ENCODE results near the gene PANK4. TPM values are rescaled to one million over a fixed set of nuclear protein-coding genes. Genes with fewer than 3 reads are reported as not detected.

PANK4 gene
- total RNA-seq, 1 donor from 2014 or later: 49.1 TPM

DNA sequence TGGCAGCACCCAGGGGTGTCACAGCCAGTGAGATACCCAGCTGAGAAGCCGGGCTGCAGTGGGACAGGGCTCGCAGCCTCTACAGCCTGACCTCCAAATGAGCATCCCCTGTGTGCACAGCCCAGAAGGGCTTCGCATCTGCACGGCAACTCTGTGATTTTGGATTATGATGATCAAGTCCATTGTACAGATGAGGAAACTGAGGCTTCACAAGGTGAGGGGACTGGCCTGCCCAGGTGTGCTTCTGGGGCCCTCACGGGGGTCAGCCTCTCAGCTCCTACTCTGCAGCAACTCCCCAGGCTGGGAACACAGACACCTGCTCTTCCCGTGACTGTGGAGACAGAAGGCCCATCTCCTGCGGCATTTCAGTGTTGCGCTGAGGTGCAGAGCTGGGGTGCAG is 12.5 kb upstream of the PANK4 start:
- intact Hi-C loops (cut with micrococcal nuclease): no loop called here
- no peak for DNase-seq (ENCODE audit: low spot score)

DNA sequence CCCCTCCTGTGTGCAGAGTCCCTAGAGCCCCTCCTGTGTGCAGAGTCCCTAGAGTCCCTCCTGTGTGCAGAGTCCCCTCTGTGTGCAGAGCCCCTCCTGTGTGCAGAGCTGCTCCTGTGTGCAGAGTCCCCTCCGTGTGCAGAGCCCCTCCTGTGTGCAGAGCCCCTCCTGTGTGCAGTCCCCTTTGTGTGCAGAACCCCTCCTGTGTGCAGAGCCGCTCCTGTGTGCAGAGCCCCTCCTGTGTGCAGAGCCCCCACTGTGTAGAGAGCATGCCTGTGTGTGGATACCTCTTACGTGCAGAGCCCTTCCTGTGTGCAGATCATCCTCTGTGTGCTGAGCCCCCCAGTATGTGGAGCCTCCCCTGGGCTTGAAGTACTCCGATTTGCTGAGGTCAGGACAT is 12.0 kb upstream of the PANK4 start:
- intact Hi-C loops (cut with micrococcal nuclease): no loop called here
- Mint-ChIP-seq H3K4me1 (ENCODE audit: low read depth) (no peaks in the 10 kb centered on the region), H3K4me3 (ENCODE audit: low read depth) (no peak overlapping the region)

More for the DNA sequence above, 12.5 kb upstream of the PANK4 start:
- no peaks in the 10 kb centered on the region for H3K9me3 Mint-ChIP-seq
- no peak overlapping the region for H3K27ac Mint-ChIP-seq
- peaks cover 21% of the 10 kb centered on the region for H3K27me3 Mint-ChIP-seq (ENCODE audit: low read depth)
- H3K36me3 Mint-ChIP-seq (ENCODE audit: low read depth): no peaks in the 10 kb centered on the region
- no peak overlapping the region for H3K4me3 Mint-ChIP-seq (ENCODE audit: low read depth)
- H3K4me1 Mint-ChIP-seq (ENCODE audit: low read depth): no peaks in the 10 kb centered on the region

DNA sequence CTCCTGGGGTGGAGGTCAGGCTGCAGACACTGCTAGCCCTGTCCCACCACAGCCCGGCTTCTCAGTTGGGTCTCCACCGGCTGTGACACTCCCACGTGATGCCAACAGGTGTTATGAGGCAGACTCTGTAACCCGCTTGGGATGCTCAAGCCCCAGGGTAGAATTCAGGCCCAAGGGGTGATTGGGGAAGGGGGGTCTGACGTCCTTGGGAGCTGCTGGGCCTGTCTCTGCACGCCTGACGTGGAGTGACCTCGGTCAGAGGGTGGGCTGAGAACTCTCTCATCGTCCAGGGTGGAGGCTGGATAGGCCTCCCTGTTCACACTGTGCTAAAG is 11.4 kb upstream of the PANK4 start:
- Mint-ChIP-seq H3K36me3 (ENCODE audit: low read depth) (no peaks in the 10 kb centered on the region), H3K4me1 (ENCODE audit: low read depth) (no peaks in the 10 kb centered on the region), H3K4me3 (ENCODE audit: low read depth) (no peak overlapping the region), H3K27me3 (ENCODE audit: low read depth) (peaks cover 28% of the 10 kb centered on the region), H3K9me3 (no peaks in the 10 kb centered on the region), H3K27ac (no peak overlapping the region)
- intact Hi-C loops (cut with micrococcal nuclease): no loop called here
- no peak for DNase-seq (ENCODE audit: low spot score)

More for the DNA sequence above, 12.0 kb upstream of the PANK4 start:
- Mint-ChIP-seq H3K36me3 (ENCODE audit: low read depth) (no peaks in the 10 kb centered on the region), H3K27ac (no peak overlapping the region), H3K9me3 (no peaks in the 10 kb centered on the region), H3K27me3 (ENCODE audit: low read depth) (peaks cover 25% of the 10 kb centered on the region)
- no peak for DNase-seq (ENCODE audit: low spot score)

DNA sequence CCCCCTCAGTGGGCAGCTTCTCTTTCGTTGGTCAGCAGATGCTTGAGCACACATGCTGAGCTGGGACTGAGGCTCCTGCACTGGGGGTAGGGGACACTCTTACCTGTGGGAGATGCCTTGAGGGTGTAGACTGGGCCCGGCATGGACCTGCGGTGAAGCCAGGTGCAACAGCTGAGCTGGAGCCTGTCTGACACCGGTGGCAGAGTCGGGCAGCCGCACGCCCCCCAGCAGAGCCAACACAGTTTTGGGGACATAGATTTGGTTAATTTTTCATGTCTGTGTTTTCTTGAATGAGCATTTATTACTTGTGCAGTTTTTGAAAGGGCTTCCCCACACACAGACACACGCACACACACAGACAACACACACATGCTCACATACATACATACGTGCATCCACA is 9.6 kb upstream of the PANK4 start:
- Mint-ChIP-seq H3K9me3 (no peaks in the 10 kb centered on the region), H3K36me3 (ENCODE audit: low read depth) (no peaks in the 10 kb centered on the region), H3K27me3 (ENCODE audit: low read depth) (peaks cover 31% of the 10 kb centered on the region), H3K27ac (no peak overlapping the region), H3K4me1 (ENCODE audit: low read depth) (no peaks in the 10 kb centered on the region), H3K4me3 (ENCODE audit: low read depth) (no peak overlapping the region)
- no peak for DNase-seq (ENCODE audit: low spot score)
- intact Hi-C loops (cut with micrococcal nuclease): no loop called here

GRCh38 chr1:2535455-2535854 is 9.1 kb upstream of the PANK4 start:
- Mint-ChIP-seq H3K36me3 (ENCODE audit: low read depth) (no peaks in the 10 kb centered on the region), H3K27me3 (ENCODE audit: low read depth) (peaks cover 36% of the 10 kb centered on the region), H3K4me3 (ENCODE audit: low read depth) (no peak overlapping the region), H3K4me1 (ENCODE audit: low read depth) (no peaks in the 10 kb centered on the region), H3K27ac (no peak overlapping the region), H3K9me3 (no peaks in the 10 kb centered on the region)
- no peak for DNase-seq (ENCODE audit: low spot score)
- intact Hi-C loops (cut with micrococcal nuclease): no loop called here

DNA sequence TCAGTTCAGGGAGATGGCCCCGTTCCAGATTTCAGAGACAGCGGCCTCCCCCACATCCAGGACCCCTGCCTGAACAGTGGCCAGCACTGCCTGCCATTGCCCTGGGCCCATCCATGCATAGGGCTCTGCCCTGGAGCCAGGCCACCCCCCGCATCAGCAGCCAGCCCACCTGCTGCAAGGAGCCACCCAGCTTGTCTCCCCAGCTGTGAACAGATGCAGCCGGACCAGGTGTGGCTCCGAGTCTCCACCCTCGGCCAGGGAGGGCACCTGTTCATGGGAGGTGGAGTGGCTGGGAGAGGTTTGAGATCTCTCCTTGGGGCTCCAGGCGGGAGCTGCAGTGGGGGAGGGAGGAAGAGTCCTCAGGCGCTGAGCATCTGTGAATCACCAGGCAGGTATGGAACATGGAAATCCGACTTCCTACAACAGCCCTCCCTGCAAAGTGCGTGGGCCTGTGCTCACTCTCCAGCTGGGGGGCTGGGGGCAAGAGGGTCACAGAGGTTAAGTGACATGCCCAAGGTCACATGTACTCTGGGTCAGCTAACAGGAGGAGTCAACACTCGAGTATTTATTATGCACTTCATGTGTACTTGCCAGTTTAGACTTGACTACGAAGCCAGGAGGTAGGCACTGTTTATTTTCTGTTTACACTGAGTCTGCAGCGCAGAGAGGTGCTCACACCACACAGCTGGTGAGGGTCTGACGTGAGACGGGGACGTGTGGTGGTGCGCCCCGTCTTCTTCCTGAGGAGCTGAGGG is 8.5 kb upstream of the PANK4 start:
- Mint-ChIP-seq H3K36me3 (ENCODE audit: low read depth) (no peaks in the 10 kb centered on the region), H3K4me1 (ENCODE audit: low read depth) (no peaks in the 10 kb centered on the region), H3K27ac (no peak overlapping the region), H3K27me3 (ENCODE audit: low read depth) (peaks cover 36% of the 10 kb centered on the region), H3K9me3 (no peaks in the 10 kb centered on the region), H3K4me3 (ENCODE audit: low read depth) (no peak overlapping the region)
- DNase-seq (ENCODE audit: low spot score): no peak
- intact Hi-C loops (cut with micrococcal nuclease): no loop called here

- H3K4me1 Mint-ChIP-seq (ENCODE audit: low read depth): no peaks in the 10 kb centered on the region
- no peak for DNase-seq (ENCODE audit: low spot score)
- intact Hi-C loops (cut with micrococcal nuclease): no loop called here
- H3K36me3 Mint-ChIP-seq (ENCODE audit: low read depth): no peaks in the 10 kb centered on the region
- no peak overlapping the region for H3K4me3 Mint-ChIP-seq (ENCODE audit: low read depth)
- no peak overlapping the region for H3K27ac Mint-ChIP-seq
- H3K27me3 Mint-ChIP-seq (ENCODE audit: low read depth): peaks cover 36% of the 10 kb centered on the region
- H3K9me3 Mint-ChIP-seq: no peaks in the 10 kb centered on the region
Measured at GRCh38 chr1:2534315-2534686, 7.9 kb upstream of the PANK4 start.

DNA sequence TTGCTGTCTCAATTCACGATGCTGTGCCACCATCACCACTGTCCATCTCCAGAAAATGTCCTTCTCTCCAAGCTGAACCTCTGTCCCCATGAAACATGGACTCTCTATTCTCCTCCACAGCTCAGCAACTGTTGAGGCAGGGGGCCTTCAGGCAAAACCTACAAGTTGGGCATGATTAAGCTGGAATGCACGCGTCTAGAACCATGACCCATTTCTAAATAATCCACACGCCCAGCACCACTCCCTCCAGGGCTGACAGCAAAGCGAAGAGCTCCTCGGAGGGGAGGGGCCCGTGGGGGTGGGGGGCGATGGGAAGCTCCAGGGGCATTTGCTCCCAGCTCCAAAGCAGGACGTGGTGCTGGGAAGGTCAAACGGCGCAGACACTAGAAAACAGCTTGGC is 7.0 kb upstream of the PANK4 start:
- H3K4me3 Mint-ChIP-seq (ENCODE audit: low read depth): no peak overlapping the region
- no peaks in the 10 kb centered on the region for H3K9me3 Mint-ChIP-seq
- peaks cover 40% of the 10 kb centered on the region for H3K27me3 Mint-ChIP-seq (ENCODE audit: low read depth)
- no peaks in the 10 kb centered on the region for H3K36me3 Mint-ChIP-seq (ENCODE audit: low read depth)
- H3K4me1 Mint-ChIP-seq (ENCODE audit: low read depth): no peaks in the 10 kb centered on the region
- intact Hi-C loops (cut with micrococcal nuclease): no loop called here
- H3K27ac Mint-ChIP-seq: no peak overlapping the region
- no peak for DNase-seq (ENCODE audit: low spot score)

- no peak for DNase-seq (ENCODE audit: low spot score)
- intact Hi-C loops (cut with micrococcal nuclease): no loop called here
- Mint-ChIP-seq H3K4me3 (ENCODE audit: low read depth) (no peak overlapping the region), H3K4me1 (ENCODE audit: low read depth) (no peaks in the 10 kb centered on the region), H3K9me3 (no peaks in the 10 kb centered on the region), H3K36me3 (ENCODE audit: low read depth) (no peaks in the 10 kb centered on the region), H3K27ac (no peak overlapping the region), H3K27me3 (ENCODE audit: low read depth) (peaks cover 40% of the 10 kb centered on the region)
Measured at GRCh38 chr1:2532485-2533160, 6.2 kb upstream of the PANK4 start.

DNA sequence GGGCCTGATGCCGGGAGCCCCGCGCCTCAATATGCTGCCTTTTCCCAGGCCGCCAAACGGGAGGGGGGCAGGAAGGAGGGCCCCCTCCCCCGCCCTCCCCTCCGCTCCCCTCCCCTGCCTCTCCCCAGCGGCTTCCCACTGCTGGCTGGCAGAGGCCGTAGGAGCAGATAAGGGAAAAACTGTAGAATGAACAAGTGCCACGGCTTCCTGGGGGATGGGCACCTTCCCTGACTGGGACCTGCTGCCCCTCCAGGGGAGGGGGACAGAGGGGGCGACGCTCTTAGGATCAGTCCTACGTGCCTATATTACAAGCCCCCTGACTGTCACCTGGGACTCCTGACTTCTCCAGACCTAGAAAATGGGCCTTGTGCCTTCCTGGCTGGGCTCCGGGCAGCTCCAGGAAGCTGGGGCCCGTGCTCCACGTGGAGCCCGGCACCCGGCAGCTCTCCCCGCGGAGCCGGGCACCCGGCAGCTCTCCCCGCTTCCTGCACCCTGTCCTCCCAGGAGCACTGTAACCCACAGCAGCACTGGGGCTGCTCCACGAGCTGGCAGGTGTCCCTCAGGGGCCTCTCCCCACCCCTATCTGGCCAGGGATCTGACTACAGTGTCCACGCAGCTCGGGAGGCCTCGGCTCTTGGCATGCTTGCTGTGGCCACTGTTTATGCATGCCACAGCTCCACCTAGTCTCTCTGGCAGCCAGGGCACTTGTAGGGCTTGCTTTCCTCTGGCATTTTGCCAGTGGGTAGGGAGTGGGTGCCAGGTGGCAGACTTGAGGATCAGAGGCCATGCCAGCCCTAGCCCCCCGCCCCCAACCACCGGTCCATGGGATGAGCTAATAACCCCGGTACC is 4.3 kb upstream of the PANK4 start:
- H3K4me1 Mint-ChIP-seq (ENCODE audit: low read depth): peaks cover 5% of the 10 kb centered on the region

GRCh38 chr1:2529784-2530512 is 3.6 kb upstream of the PANK4 start, which contains the start of gene HES5:
Gene HES5, minus strand, starts transcription at chr1:2530263. Its CDS starts 99 bp downstream, at chr1:2530164.
- intact Hi-C loops (cut with micrococcal nuclease): loop anchor here (5.0 to 10.0 kb wide), 2 partner anchors 215 to 398 kb away; no protein-coding TSS in a partner anchor
- peak within 1 kb of the TSS; percentile 49 for H3K4me3 Mint-ChIP-seq (ENCODE audit: low read depth)
- H3K27ac Mint-ChIP-seq: no peak within 1 kb of the TSS
- H3K36me3 Mint-ChIP-seq (ENCODE audit: low read depth): peaks cover 3% of the 10 kb centered on the region
- no peaks in the 10 kb centered on the region for H3K9me3 Mint-ChIP-seq
- H3K4me1 Mint-ChIP-seq (ENCODE audit: low read depth): peaks cover 8% of the 10 kb centered on the region
- H3K27me3 Mint-ChIP-seq (ENCODE audit: low read depth): peaks cover 39% of the 10 kb centered on the region
- DNase-seq (ENCODE audit: low spot score): no peak

More for the DNA sequence above, 4.3 kb upstream of the PANK4 start:
- peaks cover 43% of the 10 kb centered on the region for H3K27me3 Mint-ChIP-seq (ENCODE audit: low read depth)
- H3K27ac Mint-ChIP-seq: no peak overlapping the region
- no peaks in the 10 kb centered on the region for H3K36me3 Mint-ChIP-seq (ENCODE audit: low read depth)
- DNase-seq (ENCODE audit: low spot score): no peak
- intact Hi-C loops (cut with micrococcal nuclease): no loop called here
- H3K9me3 Mint-ChIP-seq: no peaks in the 10 kb centered on the region
- no peak overlapping the region for H3K4me3 Mint-ChIP-seq (ENCODE audit: low read depth)

GRCh38 chr1:2528966-2529783 is 2.8 kb upstream of the PANK4 start:
- Mint-ChIP-seq H3K9me3 (no peaks in the 10 kb centered on the region), H3K4me1 (ENCODE audit: low read depth) (peaks cover 15% of the 10 kb centered on the region), H3K36me3 (ENCODE audit: low read depth) (peaks cover 3% of the 10 kb centered on the region), H3K4me3 (ENCODE audit: low read depth) (peak overlapping the region; percentile 49), H3K27ac (no peak overlapping the region), H3K27me3 (ENCODE audit: low read depth) (peaks cover 36% of the 10 kb centered on the region)
- intact Hi-C loops (cut with micrococcal nuclease): loop anchor here (5.0 to 10.0 kb wide), 2 partner anchors 214 to 397 kb away; no protein-coding TSS in a partner anchor
- DNase-seq (ENCODE audit: low spot score): no peak
